Prostate gland (tissue), 1 donor: ENCODE results near the gene TRIM37.

Source experiments
- POLR2A ChIP-seq: fragments of 450-650 bp; IDR thresholded peaks from one replicate; pipeline ENCODE4 v1.6.1; 2016; ENCODE audit warnings: antibody characterized with exemption, mild to moderate bottlenecking
- POLR2AphosphoS5 ChIP-seq: sonication (generic); formaldehyde crosslinking; IDR thresholded peaks from one replicate; pipeline ENCODE4 v1.6.1; 2017; ENCODE audit warnings: antibody characterized with exemption

- TF ChIP-seq POLR2A (no peak), POLR2AphosphoS5 (no peak)
Observed at GRCh38 chr17:59094861-59095530, 11.7 kb downstream of the TRIM37 start.
